Measurements from ENCODE around the gene NOP10. TPM values are rescaled to one million over a fixed set of nuclear protein-coding genes. Genes with fewer than 3 reads are reported as not detected.
A peak's percentile ranks its signal among the peaks of the same experiment; 100 is the strongest.

Gene NOP10
- total and polyA plus RNA-seq, 2 of the 13 experiments (the other 11 are each of a cell fraction or from before 2014, with no cell fraction given), result 239 to 369 TPM

- TF ChIP-seq ARID5B (CRISPR knock-in tag; IDR thresholded peaks at IDR 0.05) (peak; percentile 49; the same call in 1 of the 2 replicates), ZBTB10 (CRISPR knock-in tag; IDR thresholded peaks at IDR 0.05; ENCODE audit: borderline replicate concordance) (no peak), REPIN1 (CRISPR knock-in tag; IDR thresholded peaks at IDR 0.05; ENCODE audit: borderline replicate concordance, low read depth) (peak; percentile 81; the same call in 1 of the 2 replicates), AFF4 (CRISPR knock-in tag; IDR thresholded peaks at IDR 0.05) (no peak), TAF1 (CRISPR knock-in tag; IDR thresholded peaks at IDR 0.05) (peak; percentile 79), CHD4 (IDR thresholded peaks at IDR 0.05; ENCODE audit: borderline replicate concordance, low read length) (peak; percentile 41; the same call in 1 of the 2 replicates), IKZF5 (CRISPR knock-in tag; IDR thresholded peaks at IDR 0.05) (peak; percentile 49; the same call in 1 of the 2 replicates), ZNF138 (CRISPR knock-in tag; IDR thresholded peaks at IDR 0.05; ENCODE audit: low read depth) (no peak), ZNF616 (CRISPR knock-in tag; IDR thresholded peaks at IDR 0.05; ENCODE audit: low read depth) (no peak), DNMT3B (CRISPR knock-in tag; conservative IDR thresholded peaks at IDR 0.05) (no peak), HNRNPK (IDR thresholded peaks at IDR 0.05; ENCODE audit: low read depth, low read length, poor library complexity, severe bottlenecking) (no peak), SAP130 (CRISPR knock-in tag; IDR thresholded peaks at IDR 0.05; ENCODE audit: low read depth) (peak; percentile 98)
Measured at GRCh38 chr15:34342737-34343575, at the start of gene NOP10, which contains the start of gene NUTM1 (continued).
